HEK293 (cell line): ENCODE results near the gene ZBTB38.

Experiments used
- CTCF ChIA-PET: fragments of 350-600 bp; formaldehyde crosslinking; extraction: SDS; loops from one replicate; lab custom pipeline; 2021; ENCODE audit warnings: antibody characterized with exemption; lab: Yijun Ruan, JAX
- POLR2A ChIA-PET: fragments of 300-600 bp; formaldehyde crosslinking; extraction: SDS; loops from one replicate; lab custom pipeline; 2020; ENCODE audit warnings: antibody characterized with exemption, inconsistent platforms; lab: Yijun Ruan, JAX
- H3K27ac ChIP-seq: fragments of 200-500 bp; sonication (Bioruptor generic); 2 replicates; pipeline ENCODE4 v1.5.1; 2014; ENCODE audit warnings: low read depth, low read length, control low read depth, inconsistent platforms; ENCODE audit errors: extremely low read depth
- H3K36me3 ChIP-seq, 2 experiments: fragments of 200-500 bp in 1 of 2; sonication (Bioruptor generic) in 1 of 2; 1 replicate in 1 of 2; 2 replicates in 1 of 2; pipeline ENCODE4 v1.5.1; 2014 to 2017; ENCODE audit warnings: inconsistent platforms in 2 of 2, low read length in 2 of 2; ENCODE audit not compliant: control insufficient read depth in 2 of 2, insufficient read depth in 1 of 2
- H3K4me1 ChIP-seq: fragments of 200-500 bp; sonication (Bioruptor generic); 2 replicates; pipeline ENCODE4 v1.5.1; 2014; ENCODE audit warnings: mild to moderate bottlenecking, low read length, inconsistent platforms; ENCODE audit not compliant: control insufficient read depth, insufficient read depth
- H3K4me3 ChIP-seq: 2 replicates; pipeline ENCODE4 v1.5.1; 2011; ENCODE audit warnings: low read depth, mild to moderate bottlenecking, control low read depth, low read length, moderate library complexity
- H3K9me3 ChIP-seq: fragments of 200-500 bp; sonication (Bioruptor generic); 2 replicates; pipeline ENCODE4 v1.5.1; 2014; ENCODE audit warnings: low read depth, low read length, inconsistent platforms; ENCODE audit not compliant: control insufficient read depth, insufficient read depth
- HOXC10 ChIP-seq: sonication (generic); formaldehyde crosslinking; IDR thresholded peaks from 2 replicates; pipeline ENCODE4 v1.8.1; 2023; ENCODE audit warnings: mild to moderate bottlenecking, missing genetic modification reagents
- KLF1 ChIP-seq: fragments of 450-650 bp; formaldehyde crosslinking; IDR thresholded peaks from 2 replicates; pipeline ENCODE4 v1.5.1; 2016; ENCODE audit warnings: missing biosample characterization, missing genetic modification characterization
- KLF10 ChIP-seq: fragments of 450-650 bp; IDR thresholded peaks from 2 replicates; pipeline ENCODE4 v1.5.1; 2018; ENCODE audit warnings: missing biosample characterization, mild to moderate bottlenecking, missing genetic modification characterization
- MYNN ChIP-seq: fragments of 450-650 bp; formaldehyde crosslinking; IDR thresholded peaks from 2 replicates; pipeline ENCODE4 v1.5.1; 2016; ENCODE audit warnings: missing biosample characterization, missing genetic modification characterization, borderline replicate concordance
- PRDM1 ChIP-seq: fragments of 450-650 bp; formaldehyde crosslinking; IDR thresholded peaks from 2 replicates; pipeline ENCODE4; 2016; ENCODE audit warnings: missing biosample characterization, missing genetic modification characterization
- SETDB1 ChIP-seq: IDR thresholded peaks from one replicate; pipeline ENCODE4 v1.6.1; 2017; ENCODE audit warnings: mild to moderate bottlenecking, low read length, moderate library complexity, mixed read lengths; ENCODE audit not compliant: insufficient read length
- TRIM28 ChIP-seq: IDR thresholded peaks from 2 replicates; pipeline ENCODE4 v1.6.1; 2011; ENCODE audit warnings: low read length, control low read depth, borderline replicate concordance
- WT1 ChIP-seq: fragments of 450-650 bp; formaldehyde crosslinking; IDR thresholded peaks from 2 replicates; pipeline ENCODE4 v1.5.1; 2016; ENCODE audit warnings: missing biosample characterization, missing genetic modification characterization
- ZBTB11 ChIP-seq: fragments of 450-650 bp; formaldehyde crosslinking; conservative IDR thresholded peaks from 2 replicates; pipeline ENCODE4 v1.5.1; 2016; ENCODE audit warnings: low read depth, missing biosample characterization, missing genetic modification characterization
- ZNF174 ChIP-seq: fragments of 450-650 bp; formaldehyde crosslinking; IDR thresholded peaks from 2 replicates; pipeline ENCODE4 v1.5.0; 2017; ENCODE audit warnings: missing biosample characterization, mild to moderate bottlenecking, missing genetic modification characterization
- ZNF211 ChIP-seq: fragments of 450-650 bp; formaldehyde crosslinking; IDR thresholded peaks from 2 replicates; pipeline ENCODE4 v1.5.1; 2016; ENCODE audit warnings: low read depth, missing biosample characterization, missing genetic modification characterization
- ZNF248 ChIP-seq: fragments of 450-650 bp; formaldehyde crosslinking; IDR thresholded peaks from 2 replicates; pipeline ENCODE4 v1.5.1; 2017; ENCODE audit warnings: missing biosample characterization, missing genetic modification characterization
- ZNF266 ChIP-seq: fragments of 450-650 bp; formaldehyde crosslinking; IDR thresholded peaks from 2 replicates; pipeline ENCODE4 v1.5.1; 2016; ENCODE audit warnings: missing biosample characterization, missing genetic modification characterization, low read depth
- ZNF280C ChIP-seq: fragments of 450-650 bp; formaldehyde crosslinking; IDR thresholded peaks from 2 replicates; pipeline ENCODE4 v1.5.1; 2016; ENCODE audit warnings: missing biosample characterization, missing genetic modification characterization
- ZNF280D ChIP-seq: fragments of 450-650 bp; formaldehyde crosslinking; IDR thresholded peaks from 2 replicates; pipeline ENCODE4 v1.5.1; 2016; ENCODE audit warnings: missing biosample characterization, missing genetic modification characterization
- ZNF292 ChIP-seq: fragments of 450-650 bp; formaldehyde crosslinking; IDR thresholded peaks from 2 replicates; pipeline ENCODE4 v1.5.1; 2016; ENCODE audit warnings: low read depth, missing biosample characterization, missing genetic modification characterization, borderline replicate concordance
- ZNF426 ChIP-seq: fragments of 450-650 bp; formaldehyde crosslinking; IDR thresholded peaks from 2 replicates; pipeline ENCODE4 v1.5.1; 2017; ENCODE audit warnings: missing biosample characterization, missing genetic modification characterization, mild to moderate bottlenecking, inconsistent platforms, moderate library complexity
- ZNF555 ChIP-seq: fragments of 450-650 bp; formaldehyde crosslinking; conservative IDR thresholded peaks from 2 replicates; pipeline ENCODE4 v1.5.1; 2017; ENCODE audit warnings: missing biosample characterization, mild to moderate bottlenecking, missing genetic modification characterization, inconsistent platforms
- ZNF623 ChIP-seq: fragments of 450-650 bp; formaldehyde crosslinking; IDR thresholded peaks from 2 replicates; pipeline ENCODE4 v1.5.1; 2016; ENCODE audit warnings: missing biosample characterization, missing genetic modification characterization
- ZNF624 ChIP-seq: fragments of 450-650 bp; formaldehyde crosslinking; IDR thresholded peaks from 2 replicates; pipeline ENCODE4 v1.5.1; 2017; ENCODE audit warnings: missing biosample characterization, missing genetic modification characterization
- ZNF645 ChIP-seq: fragments of 450-650 bp; formaldehyde crosslinking; IDR thresholded peaks from 2 replicates; pipeline ENCODE4; 2016; ENCODE audit warnings: missing biosample characterization, missing genetic modification characterization
- ZNF76 ChIP-seq: fragments of 450-650 bp; formaldehyde crosslinking; IDR thresholded peaks from 2 replicates; pipeline ENCODE4; 2016; ENCODE audit warnings: low read depth, missing biosample characterization, missing genetic modification characterization, borderline replicate concordance
- ZNF777 ChIP-seq: fragments of 450-650 bp; formaldehyde crosslinking; IDR thresholded peaks from 2 replicates; pipeline ENCODE4 v1.5.1; 2017; ENCODE audit warnings: missing biosample characterization, missing genetic modification characterization, borderline replicate concordance
- ZNF792 ChIP-seq: fragments of 450-650 bp; formaldehyde crosslinking; IDR thresholded peaks from 2 replicates; pipeline ENCODE4 v1.5.1; 2016; ENCODE audit warnings: missing biosample characterization, missing genetic modification characterization
- ZNF843 ChIP-seq: fragments of 450-650 bp; formaldehyde crosslinking; IDR thresholded peaks from 2 replicates; pipeline ENCODE4 v1.5.1; 2016; ENCODE audit warnings: missing biosample characterization, missing genetic modification characterization

The ZBTB38 gene

GRCh38 chr3:141342386-141342785 lies 25.9 kb upstream of the ZBTB38 start (continued):
- TF ChIP-seq ZNF248 (tag by site-specific recombination) (no peak), ZNF280D (tag by site-specific recombination) (no peak), ZNF777 (no peak), HOXC10 (CRISPR knock-in tag) (no peak), WT1 (tag by site-specific recombination) (no peak)
- TF ChIP-seq, all 188 proteins: peak for 0

GRCh38 chr3:141343077-141343476 lies 25.2 kb upstream of the ZBTB38 start:
- Histone ChIP-seq H3K4me3 (no peak overlapping the region), H3K9me3 (no peaks in the 10 kb centered on the region), H3K36me3 (no peaks in the 10 kb centered on the region), H3K27ac (no peak overlapping the region), H3K4me1 (no peaks in the 10 kb centered on the region)
- ChIA-PET CTCF (interaction anchor here (0.7 to 1.0 kb wide), 2 partner anchors 76 to 88 kb away, joined by 3 to 5 read pairs; no protein-coding TSS in a partner anchor), POLR2A (no interaction called here)
- TF ChIP-seq PRDM1 (tag by site-specific recombination) (no peak), ZNF266 (tag by site-specific recombination) (no peak), KLF10 (tag by site-specific recombination) (no peak), ZNF624 (tag by site-specific recombination) (no peak), KLF1 (tag by site-specific recombination) (no peak), ZNF645 (no peak), ZNF555 (tag by site-specific recombination) (no peak), MYNN (tag by site-specific recombination) (no peak), ZNF211 (tag by site-specific recombination) (no peak), ZBTB11 (tag by site-specific recombination) (no peak), SETDB1 (no peak), ZNF843 (no peak), ZNF426 (tag by site-specific recombination) (no peak), ZNF76 (tag by site-specific recombination) (no peak), TRIM28 (no peak), ZNF280C (tag by site-specific recombination) (no peak), ZNF292 (tag by site-specific recombination) (no peak), ZNF174 (tag by site-specific recombination) (no peak), ZNF792 (no peak), ZNF623 (tag by site-specific recombination) (no peak)
